Ovary (tissue), 9 donors: ENCODE measurements around the gene GSTM2. TPM values are rescaled to one million over a fixed set of nuclear protein-coding genes. Genes with fewer than 3 reads are reported as not detected.
A peak's percentile ranks its signal among the peaks of the same experiment; 100 is the strongest.

Experiments used
- DNase-seq, 5 donors: peaks; one replicate each; pipeline ENCODE4 v3.0.0-alpha.2; 2019 to 2020
- H3K27ac ChIP-seq, 2 donors: fragments of 200-600 bp; one replicate each; pipeline versions ENCODE4 v1.5.1 to v1.8.0; 2019 to 2022
- H3K27me3 ChIP-seq: fragments of 200-600 bp; one replicate; pipeline ENCODE4 v1.8.0; 2022
- H3K36me3 ChIP-seq: fragments of 200-600 bp; sonication (generic); one replicate; pipeline ENCODE4 v1.5.1; 2019
- H3K4me1 ChIP-seq: one replicate; pipeline ENCODE4 v1.8.1; 2013; ENCODE audit warnings: mild to moderate bottlenecking, moderate library complexity; ENCODE audit not compliant: insufficient read depth
- H3K4me3 ChIP-seq: fragments of 200-600 bp; sonication (generic); one replicate; pipeline ENCODE4 v1.5.1; 2017
- H3K9me3 ChIP-seq, 2 donors: fragments of 200-600 bp in 1 of 2; sonication (generic) in 1 of 2; one replicate each; pipeline versions ENCODE4 v1.5.1 to v1.8.1; 2013 to 2019; ENCODE audit warnings: mild to moderate bottlenecking in 1 of 2, moderate library complexity in 1 of 2
- CTCF ChIP-seq, 3 donors: fragments of 450-650 bp in 2 of 3; fragments of 200-600 bp in 1 of 3; IDR thresholded peaks; one replicate each; pipeline versions ENCODE4 v1.5.1 to v1.8.0; 2016 to 2022; ENCODE audit warnings: antibody characterized with exemption in 3 of 3, mild to moderate bottlenecking in 1 of 3
- EP300 ChIP-seq: sonication (generic); formaldehyde crosslinking; IDR thresholded peaks from one replicate; pipeline ENCODE4 v1.6.1; 2017; ENCODE audit warnings: antibody characterized with exemption
- POLR2A ChIP-seq: fragments of 450-650 bp; IDR thresholded peaks from one replicate; pipeline ENCODE4 v1.6.1; 2017; ENCODE audit warnings: antibody characterized with exemption, mild to moderate bottlenecking, moderate library complexity
- whole genome bisulfite sequencing, 3 donors: extraction: QIAGEN DNeasy Blood & Tissue Kit in 1 of 3; methylation state at CpG; one replicate each; pipeline versions ENCODE4 v1.1.5 to v1.1.7; 2013 to 2017; 5-methylcytosine and 5-hydroxymethylcytosine counted together
- intact Hi-C, 4 donors: fragments of 100-400 bp; cut with DNase I; formaldehyde crosslinking; loops; one replicate each; pipeline versions ENCODE4 v1.11.0 to v1.15.1; 2022 to 2023
- polyA plus RNA-seq, 2 donors: library from polyadenylated mRNA; stranded (reverse); fragments of 200-250 nt in 1 of 2; fragments of 350-450 nt in 1 of 2; fragmentation: Illumina TruSeq in 1 of 2; extraction: RNeasy Lipid Tissue Mini Kit (QIAGEN cat#74804) in 1 of 2; gene quantifications; one replicate each; pipeline ENCODE4 v1.2.3, GENCODE V29; 2013 to 2014
- total RNA-seq, 7 donors: library from RNA; depleted of rRNA in 2 of 7; stranded (reverse); fragments of >200 nt in 2 of 7; fragmentation: NEBNext Ultra II Directional in 3 of 7; extraction: Animal tissue kit (Norgen Biotek cat#: 25700) in 3 of 7; gene quantifications; one replicate each; pipeline versions ENCODE4 v1.1.0 to v1.2.4, GENCODE V29; 2016 to 2023
- donor health status: DM: no; HTN: no; CAD: no; lungs with moderate emphysema.
- donor health status: DM: no; HTN: no; CAD: no.
- donor health status: Bipolar disorder and iron deficiency.
- donor health status: DM: yes; HTN: yes; CAD: no.
- donor health status: DM: no; HTN: no; CAD: no.
- donor health status: DM: yes; HTN: yes; CAD: no.

Gene GSTM2
- total and polyA plus RNA-seq, 9 donors: 101 to 318 (median 202) TPM

DNA sequence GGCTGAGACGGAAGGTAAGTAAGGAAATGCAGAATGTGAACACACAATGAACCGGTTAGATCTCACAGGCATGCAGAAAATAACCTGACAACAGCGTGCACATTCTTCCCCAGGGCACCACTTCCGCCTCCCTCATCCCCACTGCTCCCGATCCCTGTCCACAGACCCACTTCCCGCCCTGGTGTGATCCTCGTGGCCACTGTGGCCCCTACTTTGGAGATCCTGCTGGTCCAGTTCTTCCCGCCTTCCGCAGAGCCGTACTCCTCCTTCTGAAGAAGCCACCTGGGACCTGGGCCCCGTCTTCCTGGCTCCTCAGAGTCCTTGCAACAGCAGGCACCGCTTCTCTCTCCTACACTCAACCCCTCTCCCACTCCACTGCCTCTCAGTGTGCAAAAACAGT, 13.3 kb upstream of the GSTM2 start:
- Histone ChIP-seq H3K27ac (peak overlapping the region in 1 of 2 donors; percentile 94), H3K36me3 (no peaks in the 10 kb centered on the region), H3K9me3 (no peaks in the 10 kb centered on the region), H3K4me3 (no peak overlapping the region), H3K27me3 (no peaks in the 10 kb centered on the region), H3K4me1 (peaks cover 17% of the 10 kb centered on the region)
- peak in 2 of 5 donors; percentile 32 to 44 for DNase-seq
- intact Hi-C loops: no loop called here
- 90% methylated on average over 12 of the region's 12 CpGs for WGBS, 3 donors
- TF ChIP-seq EP300 (no peak), CTCF (IDR thresholded peaks at IDR 0.05) (no peak), POLR2A (no peak)

DNA sequence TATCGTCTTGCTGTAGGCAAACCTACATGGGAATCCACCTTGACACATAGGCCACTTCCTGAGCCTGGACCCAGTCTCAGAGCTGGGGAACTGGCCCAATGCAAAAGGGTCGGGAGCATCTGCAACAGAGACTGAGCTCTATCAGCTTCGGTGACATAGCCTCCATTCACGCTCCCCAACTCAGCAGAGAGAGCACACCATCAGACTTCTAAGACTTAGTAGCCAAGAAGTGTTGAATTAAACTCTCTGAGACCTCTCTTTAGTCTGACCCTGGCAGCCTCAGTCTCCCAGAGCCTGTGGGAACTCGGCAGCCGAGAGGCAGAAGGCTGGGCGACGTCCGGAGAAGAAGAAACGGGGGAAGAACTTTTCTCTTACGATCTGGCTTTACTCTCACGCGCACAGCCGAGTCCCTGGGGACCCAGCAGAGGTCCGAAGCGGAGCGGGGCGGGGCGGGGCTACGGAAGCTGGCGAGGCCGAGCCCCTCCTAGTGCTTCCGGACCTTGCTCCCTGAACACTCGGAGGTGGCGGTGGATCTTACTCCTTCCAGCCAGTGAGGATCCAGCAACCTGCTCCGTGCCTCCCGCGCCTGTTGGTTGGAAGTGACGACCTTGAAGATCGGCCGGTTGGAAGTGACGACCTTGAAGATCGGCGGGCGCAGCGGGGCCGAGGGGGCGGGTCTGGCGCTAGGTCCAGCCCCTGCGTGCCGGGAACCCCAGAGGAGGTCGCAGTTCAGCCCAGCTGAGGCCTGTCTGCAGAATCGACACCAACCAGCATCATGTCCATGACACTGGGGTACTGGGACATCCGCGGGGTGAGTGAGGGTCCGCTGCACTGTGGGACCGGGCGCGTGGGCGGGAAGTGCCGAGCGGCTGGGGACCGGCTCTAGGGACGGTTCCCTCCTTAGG, 12.0 kb upstream of the GSTM2 start, which contains the start of gene GSTM4:
Gene GSTM4 (plus strand): TSS at position 485 of the 905 bp plus-strand sequence. CDS start 291 bp downstream, at position 776.
- H3K36me3 ChIP-seq: no peaks in the 10 kb centered on the region
- WGBS, 3 donors: 1 to 3% (median 2%) methylated on average over 40 to 54 of the region's 54 CpGs
- H3K4me1 ChIP-seq: peaks cover 22% of the 10 kb centered on the region
- peak; percentile 93 to 96 (median 94) for DNase-seq
- peak; percentile 64 for TF ChIP-seq POLR2A
- peak in 1 of 3 donors; percentile 10 for TF ChIP-seq CTCF (IDR thresholded peaks at IDR 0.05)
- no peak for TF ChIP-seq EP300
- no peaks in the 10 kb centered on the region for H3K27me3 ChIP-seq
- no peaks in the 10 kb centered on the region for H3K9me3 ChIP-seq
- peak within 1 kb of the TSS; percentile 59 for H3K4me3 ChIP-seq
- peak within 1 kb of the TSS; percentile 16 to 94 for H3K27ac ChIP-seq
- intact Hi-C loops: no loop called here

DNA sequence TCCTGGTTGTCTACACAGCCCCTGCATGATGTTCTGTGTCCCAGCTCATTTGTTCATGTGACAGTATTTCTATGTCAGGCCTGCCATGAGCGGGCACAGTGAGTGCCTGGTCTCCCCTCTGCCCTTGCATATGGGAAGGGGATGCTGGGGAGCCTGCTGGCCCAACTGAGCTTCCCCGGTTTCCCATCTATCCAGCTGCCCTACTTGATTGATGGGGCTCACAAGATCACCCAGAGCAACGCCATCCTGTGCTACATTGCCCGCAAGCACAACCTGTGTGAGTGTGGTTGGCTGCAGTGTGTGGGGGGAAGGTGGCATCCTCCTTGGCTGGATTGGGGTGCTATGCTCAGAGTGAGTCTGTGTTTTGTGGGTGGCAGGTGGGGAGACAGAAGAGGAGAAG, 10.5 kb upstream of the GSTM2 start:
- Histone ChIP-seq H3K4me3 (no peak overlapping the region), H3K27me3 (no peaks in the 10 kb centered on the region), H3K4me1 (peaks cover 22% of the 10 kb centered on the region), H3K9me3 (no peaks in the 10 kb centered on the region), H3K27ac (no peak overlapping the region), H3K36me3 (no peaks in the 10 kb centered on the region)
- TF ChIP-seq CTCF (IDR thresholded peaks at IDR 0.05): no peak
- no peak for TF ChIP-seq EP300
- no peak for TF ChIP-seq POLR2A
- intact Hi-C loops: no loop called here
- peak in 1 of 5 donors; percentile 30 for DNase-seq
- whole genome bisulfite sequencing, 3 donors: 94 to 99% (median 95%) methylated on average over 4 of the region's 4 CpGs

GRCh38 chr1:109657970-109658369, 9.9 kb upstream of the GSTM2 start:
- TF ChIP-seq CTCF (IDR thresholded peaks at IDR 0.05) (no peak), POLR2A (no peak), EP300 (no peak)
- no peaks in the 10 kb centered on the region for H3K36me3 ChIP-seq
- H3K4me3 ChIP-seq: no peak overlapping the region
- peaks cover 22% of the 10 kb centered on the region for H3K4me1 ChIP-seq
- WGBS, 3 donors: 68 to 71% (median 70%) methylated on average over 7 of the region's 7 CpGs
- no peak for DNase-seq
- no peaks in the 10 kb centered on the region for H3K27me3 ChIP-seq
- no peaks in the 10 kb centered on the region for H3K9me3 ChIP-seq
- peak overlapping the region in 1 of 2 donors; percentile 81 for H3K27ac ChIP-seq
- intact Hi-C loops: no loop called here
